HG03565 (cell line): ENCODE measurements around the gene TMCO6.
A peak's percentile ranks its signal among the peaks of the same experiment; 100 is the strongest.
"Not testable (repeated sequence)": the region's sequence is repeated elsewhere in the genome, so short reads cannot be mapped to it uniquely, and the experiment has no call there.

Source experiments
- ATAC-seq: cut with Tn5 transposase; IDR thresholded peaks from one replicate; pipeline ENCODE4 v1.9.1; 2021; ENCODE audit warnings: mild to moderate bottlenecking, moderate library complexity; ENCODE audit not compliant: unreplicated experiment

TMCO6 gene

GRCh38 chr5:140630292-140631035, 8.8 kb upstream of the TMCO6 start:
- ATAC-seq, result no peak

- no peak for ATAC-seq
Observed at GRCh38 chr5:140631036-140631417, 8.2 kb upstream of the TMCO6 start.

GRCh38 chr5:140631831-140632365, 7.4 kb upstream of the TMCO6 start:
- peak; percentile 25 for ATAC-seq

GRCh38 chr5:140632366-140633020, 6.8 kb upstream of the TMCO6 start:
- ATAC-seq, result peak; percentile 45

GRCh38 chr5:140633021-140633471, 6.2 kb upstream of the TMCO6 start, which contains the start of gene CD14:
CD14 (minus strand) TSS chr5:140633175; CDS start chr5:140633071, 104 bp downstream.
- no peak for ATAC-seq

- ATAC-seq, result no peak
Observed at GRCh38 chr5:140633501-140633900, 5.8 kb upstream of the TMCO6 start.

- no peak for ATAC-seq
Observed at GRCh38 chr5:140634103-140634502, 5.1 kb upstream of the TMCO6 start.

- ATAC-seq, result no peak
Observed at GRCh38 chr5:140635291-140636257, 3.7 kb upstream of the TMCO6 start.

GRCh38 chr5:140637371-140638100, 1.7 kb upstream of the TMCO6 start:
- ATAC-seq, result no peak

- ATAC-seq, result not testable (repeated sequence)
Observed at GRCh38 chr5:140638898-140639147, 428 bp upstream of the TMCO6 start.

- no peak for ATAC-seq
Observed at GRCh38 chr5:140641716-140642115, 2.5 kb downstream of the TMCO6 start.

GRCh38 chr5:140642718-140643117, 3.5 kb downstream of the TMCO6 start:
- ATAC-seq, result no peak

GRCh38 chr5:140647042-140647419, 7.8 kb downstream of the TMCO6 start:
- no peak for ATAC-seq

- ATAC-seq, result no peak
Observed at GRCh38 chr5:140658870-140659269, 19.6 kb downstream of the TMCO6 start.

GRCh38 chr5:140660371-140660770, 21.1 kb downstream of the TMCO6 start:
- ATAC-seq, result not testable (repeated sequence)

GRCh38 chr5:140664030-140664358, 24.7 kb downstream of the TMCO6 start:
- no peak for ATAC-seq

- peak; percentile 94 for ATAC-seq
Observed at GRCh38 chr5:140664359-140665119, 25.3 kb downstream of the TMCO6 start, which contains the start of gene WDR55. WDR55 (plus strand) TSS chr5:140664904; CDS start chr5:140664913, 9 bp downstream.

GRCh38 chr5:140671035-140671434, 31.8 kb downstream of the TMCO6 start:
- ATAC-seq, result not testable (repeated sequence)

- no peak for ATAC-seq
Observed at GRCh38 chr5:140671472-140672125, 32.3 kb downstream of the TMCO6 start.
